ENCODE results near the gene FHIT.

DNA sequence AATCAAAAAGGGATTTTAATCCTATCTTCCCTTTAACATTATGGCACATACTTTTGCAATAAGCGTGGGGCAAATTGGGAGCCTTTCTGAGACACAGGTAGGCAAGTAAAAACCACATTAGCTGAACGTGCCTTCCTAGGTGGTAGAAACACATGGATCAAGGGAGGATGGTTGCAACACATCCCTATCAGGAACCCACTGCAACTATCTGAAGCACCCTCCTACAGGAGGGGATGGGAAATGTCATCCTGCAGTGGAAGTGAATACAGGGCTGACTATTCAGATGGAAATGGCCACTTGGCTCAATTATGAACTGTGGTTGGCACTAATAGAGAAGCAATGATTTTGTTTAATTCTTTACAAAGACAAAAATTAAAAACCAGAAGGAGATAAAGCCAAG, 826.3 kb downstream of the FHIT start:
- TF ChIP-seq, protein P1, sequence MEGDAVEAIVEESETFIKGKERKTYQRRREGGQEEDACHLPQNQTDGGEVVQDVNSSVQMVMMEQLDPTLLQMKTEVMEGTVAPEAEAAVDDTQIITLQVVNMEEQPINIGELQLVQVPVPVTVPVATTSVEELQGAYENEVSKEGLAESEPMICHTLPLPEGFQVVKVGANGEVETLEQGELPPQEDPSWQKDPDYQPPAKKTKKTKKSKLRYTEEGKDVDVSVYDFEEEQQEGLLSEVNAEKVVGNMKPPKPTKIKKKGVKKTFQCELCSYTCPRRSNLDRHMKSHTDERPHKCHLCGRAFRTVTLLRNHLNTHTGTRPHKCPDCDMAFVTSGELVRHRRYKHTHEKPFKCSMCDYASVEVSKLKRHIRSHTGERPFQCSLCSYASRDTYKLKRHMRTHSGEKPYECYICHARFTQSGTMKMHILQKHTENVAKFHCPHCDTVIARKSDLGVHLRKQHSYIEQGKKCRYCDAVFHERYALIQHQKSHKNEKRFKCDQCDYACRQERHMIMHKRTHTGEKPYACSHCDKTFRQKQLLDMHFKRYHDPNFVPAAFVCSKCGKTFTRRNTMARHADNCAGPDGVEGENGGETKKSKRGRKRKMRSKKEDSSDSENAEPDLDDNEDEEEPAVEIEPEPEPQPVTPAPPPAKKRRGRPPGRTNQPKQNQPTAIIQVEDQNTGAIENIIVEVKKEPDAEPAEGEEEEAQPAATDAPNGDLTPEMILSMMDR (IDR thresholded peaks at IDR 0.05) = no peak
- TF ChIP-seq POLR2A (IDR thresholded peaks at IDR 0.05) = no peak
